Stomach (tissue), 4 donors: ENCODE measurements around the gene TEX9.

ENCODE experiments used
- POLR2A ChIP-seq, 4 donors: fragments of 450-650 bp; IDR thresholded peaks; one replicate each; pipeline ENCODE4 v1.6.1; 2016; ENCODE audit warnings: antibody characterized with exemption in 4 of 4, control low read depth in 2 of 4, mild to moderate bottlenecking in 1 of 4, moderate library complexity in 1 of 4
- POLR2AphosphoS5 ChIP-seq, 3 donors: sonication (generic); formaldehyde crosslinking; IDR thresholded peaks; one replicate each; pipeline ENCODE4 v1.6.1; 2016; ENCODE audit warnings: antibody characterized with exemption in 3 of 3
- TF ChIP-seq, protein P1 (sequence below), 7 experiments: fragments of 450-650 bp in 4 of 7; fragments of 200-600 bp in 3 of 7; sonication (generic) in 3 of 7; IDR thresholded peaks; one replicate each; pipeline ENCODE4 v1.5.1; 2016 to 2019; ENCODE audit warnings: antibody characterized with exemption in 7 of 7, control low read depth in 2 of 7, mild to moderate bottlenecking in 1 of 7

DNA sequence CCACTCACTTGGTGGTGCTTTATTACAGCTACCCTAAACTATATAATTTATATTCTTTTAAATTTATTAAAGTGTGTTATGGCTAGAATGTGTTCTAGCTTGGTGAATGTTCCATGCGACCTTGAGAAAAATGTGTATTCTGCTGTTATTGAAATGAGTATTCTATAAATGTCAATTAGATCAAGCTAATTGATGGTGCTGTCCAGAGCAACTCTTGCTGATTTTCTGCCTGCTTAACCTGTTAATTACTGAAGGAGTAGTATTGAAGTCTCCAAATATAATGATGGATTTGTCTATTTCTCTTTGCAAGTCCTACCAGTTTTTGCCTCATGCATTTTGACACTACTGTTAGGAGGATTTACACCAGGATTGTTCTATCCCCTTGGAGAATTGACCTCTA is 3.2 kb upstream of the TEX9 start:
- no peak for TF ChIP-seq POLR2AphosphoS5 (IDR thresholded peaks at IDR 0.05)
- TF ChIP-seq, protein P1, sequence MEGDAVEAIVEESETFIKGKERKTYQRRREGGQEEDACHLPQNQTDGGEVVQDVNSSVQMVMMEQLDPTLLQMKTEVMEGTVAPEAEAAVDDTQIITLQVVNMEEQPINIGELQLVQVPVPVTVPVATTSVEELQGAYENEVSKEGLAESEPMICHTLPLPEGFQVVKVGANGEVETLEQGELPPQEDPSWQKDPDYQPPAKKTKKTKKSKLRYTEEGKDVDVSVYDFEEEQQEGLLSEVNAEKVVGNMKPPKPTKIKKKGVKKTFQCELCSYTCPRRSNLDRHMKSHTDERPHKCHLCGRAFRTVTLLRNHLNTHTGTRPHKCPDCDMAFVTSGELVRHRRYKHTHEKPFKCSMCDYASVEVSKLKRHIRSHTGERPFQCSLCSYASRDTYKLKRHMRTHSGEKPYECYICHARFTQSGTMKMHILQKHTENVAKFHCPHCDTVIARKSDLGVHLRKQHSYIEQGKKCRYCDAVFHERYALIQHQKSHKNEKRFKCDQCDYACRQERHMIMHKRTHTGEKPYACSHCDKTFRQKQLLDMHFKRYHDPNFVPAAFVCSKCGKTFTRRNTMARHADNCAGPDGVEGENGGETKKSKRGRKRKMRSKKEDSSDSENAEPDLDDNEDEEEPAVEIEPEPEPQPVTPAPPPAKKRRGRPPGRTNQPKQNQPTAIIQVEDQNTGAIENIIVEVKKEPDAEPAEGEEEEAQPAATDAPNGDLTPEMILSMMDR (IDR thresholded peaks at IDR 0.05): no peak
- no peak for TF ChIP-seq POLR2A (IDR thresholded peaks at IDR 0.05)
